DND-41 (cell line): Measurements from ENCODE around the gene CPE.

ENCODE experiments used
- ATAC-seq: fragments of 200-7000 bp; cut with Tn5 transposase; 3 replicates; pipeline ENCODE4 v1.9.1; 2021; ENCODE audit warnings: low read depth; ENCODE audit not compliant: insufficient read depth
- DNase-seq: peaks from one replicate; pipeline ENCODE4 v3.0.0-alpha.2; 2020
- H2AFZ ChIP-seq: 2 replicates; pipeline ENCODE4 v1.6.0; 2012; ENCODE audit warnings: low read depth, low read length
- H3K27ac ChIP-seq: 2 replicates; pipeline ENCODE4 v1.5.1; 2012; ENCODE audit warnings: low read length, inconsistent platforms
- H3K27me3 ChIP-seq: fragments of 200-600 bp; sonication (generic); 2 replicates; pipeline ENCODE4 v1.6.0; 2012; ENCODE audit warnings: low read length, mild to moderate bottlenecking, inconsistent platforms; ENCODE audit not compliant: insufficient read depth, poor library complexity
- H3K36me3 ChIP-seq: 2 replicates; pipeline ENCODE4 v1.5.1; 2012; ENCODE audit warnings: low read length, inconsistent platforms; ENCODE audit not compliant: insufficient read depth
- H3K4me1 ChIP-seq: 2 replicates; pipeline ENCODE4 v1.5.1; 2012; ENCODE audit warnings: mild to moderate bottlenecking, low read length; ENCODE audit not compliant: insufficient read depth
- H3K4me2 ChIP-seq: 2 replicates; pipeline ENCODE4 v1.6.0; 2012; ENCODE audit warnings: mild to moderate bottlenecking, moderate library complexity, low read length, inconsistent platforms; ENCODE audit not compliant: insufficient read depth
- H3K4me3 ChIP-seq, 2 experiments: fragments of 200-600 bp in 1 of 2; shearing (Covaris generic) in 1 of 2; 2 replicates each; pipeline ENCODE4 v1.5.1; 2012 to 2016; ENCODE audit warnings: inconsistent platforms in 2 of 2, low read length in 2 of 2, mild to moderate bottlenecking in 2 of 2, low read depth in 1 of 2, moderate library complexity in 1 of 2
- H3K79me2 ChIP-seq: 2 replicates; pipeline ENCODE4 v1.6.0; 2012; ENCODE audit warnings: low read length, inconsistent platforms; ENCODE audit not compliant: insufficient read depth
- H3K9ac ChIP-seq: 2 replicates; pipeline ENCODE4 v1.6.0; 2012; ENCODE audit warnings: low read depth, mild to moderate bottlenecking, inconsistent platforms, low read length, moderate library complexity
- H3K9me3 ChIP-seq: 2 replicates; pipeline ENCODE4 v1.5.1; 2012; ENCODE audit warnings: low read length, moderate library complexity, mild to moderate bottlenecking, inconsistent platforms; ENCODE audit not compliant: insufficient read depth, severe bottlenecking
- H4K20me1 ChIP-seq: 2 replicates; pipeline ENCODE4 v1.6.0; 2012; ENCODE audit warnings: low read length; ENCODE audit not compliant: insufficient read depth
- CTCF ChIP-seq: IDR thresholded peaks from 2 replicates; pipeline ENCODE4 v1.5.1; 2012; ENCODE audit warnings: borderline replicate concordance, low read length, moderate library complexity, mild to moderate bottlenecking; ENCODE audit not compliant: poor library complexity, severe bottlenecking; ENCODE audit errors: extremely low read depth
- EZH2 ChIP-seq: IDR thresholded peaks from 3 replicates; pipeline ENCODE4 v1.6.1; 2012; ENCODE audit warnings: borderline replicate concordance, low read depth, mild to moderate bottlenecking, moderate library complexity, low read length, inconsistent platforms; ENCODE audit not compliant: severe bottlenecking

The CPE gene

GRCh38 chr4:165367040-165367439, 11.8 kb upstream of the CPE start:
- Histone ChIP-seq H3K36me3 (no peaks in the 10 kb centered on the region), H4K20me1 (no peaks in the 10 kb centered on the region), H3K4me2 (no peak overlapping the region), H3K27me3 (peaks cover 10% of the 10 kb centered on the region), H3K4me3 (no peak overlapping the region), H3K4me1 (no peaks in the 10 kb centered on the region), H3K27ac (no peak overlapping the region), H3K79me2 (no peaks in the 10 kb centered on the region), H2AFZ (no peak overlapping the region), H3K9me3 (no peaks in the 10 kb centered on the region), H3K9ac (no peak overlapping the region)
- no peak for TF ChIP-seq CTCF
- TF ChIP-seq EZH2 = no peak
- no peak for DNase-seq
- no peak for ATAC-seq

- Histone ChIP-seq H3K27ac (no peak overlapping the region), H3K27me3 (peaks cover 10% of the 10 kb centered on the region), H3K4me2 (no peak overlapping the region), H3K4me3 (no peak overlapping the region), H3K36me3 (no peaks in the 10 kb centered on the region), H4K20me1 (no peaks in the 10 kb centered on the region), H3K4me1 (no peaks in the 10 kb centered on the region), H3K79me2 (no peaks in the 10 kb centered on the region), H3K9me3 (no peaks in the 10 kb centered on the region), H2AFZ (no peak overlapping the region), H3K9ac (no peak overlapping the region)
- TF ChIP-seq CTCF (no peak), EZH2 (no peak)
- ATAC-seq (no peak), DNase-seq (no peak)
Measured at GRCh38 chr4:165368114-165368513, 10.7 kb upstream of the CPE start.

GRCh38 chr4:165368567-165368966, 10.2 kb upstream of the CPE start:
- Histone ChIP-seq H3K27ac (no peak overlapping the region), H3K4me1 (no peaks in the 10 kb centered on the region), H4K20me1 (no peaks in the 10 kb centered on the region), H3K79me2 (no peaks in the 10 kb centered on the region), H2AFZ (no peak overlapping the region), H3K4me2 (no peak overlapping the region), H3K27me3 (peaks cover 10% of the 10 kb centered on the region), H3K36me3 (no peaks in the 10 kb centered on the region), H3K9ac (no peak overlapping the region), H3K4me3 (no peak overlapping the region), H3K9me3 (no peaks in the 10 kb centered on the region)
- TF ChIP-seq EZH2 = no peak
- no peak for TF ChIP-seq CTCF
- ATAC-seq (no peak), DNase-seq (no peak)

GRCh38 chr4:165369522-165369921, 9.3 kb upstream of the CPE start:
- Histone ChIP-seq H3K79me2 (no peaks in the 10 kb centered on the region), H3K4me1 (no peaks in the 10 kb centered on the region), H4K20me1 (no peaks in the 10 kb centered on the region), H2AFZ (no peak overlapping the region), H3K27ac (no peak overlapping the region), H3K4me2 (no peak overlapping the region), H3K9me3 (no peaks in the 10 kb centered on the region), H3K36me3 (no peaks in the 10 kb centered on the region), H3K4me3 (no peak overlapping the region), H3K9ac (no peak overlapping the region), H3K27me3 (peaks cover 9% of the 10 kb centered on the region)
- DNase-seq (no peak), ATAC-seq (no peak)
- TF ChIP-seq EZH2 = no peak
- no peak for TF ChIP-seq CTCF
